K562 (cell line): ENCODE data around the gene ZNF333. TPM values are rescaled to one million over a fixed set of nuclear protein-coding genes. Genes with fewer than 3 reads are reported as not detected.

Experiments
- ATAC-seq: fragments of 200-7000 bp; cut with Tn5 transposase; 3 replicates; pipeline ENCODE4 v1.9.1; 2020; ENCODE audit warnings: moderate library complexity
- BruUV-seq: library from RNA; stranded (reverse); fragments of 400-500 nt; replicated peaks from 2 replicates; lab custom pipeline; 2021; lab: Mats Ljungman, UMichigan
- CTCF ChIA-PET: fragments of 300-600 bp; formaldehyde crosslinking; extraction: SDS; loops from one replicate; lab custom pipeline; 2021; ENCODE audit warnings: low intra/inter-chr PET ratio; lab: Yijun Ruan, JAX
- POLR2A ChIA-PET: fragments of 300-600, 350-650 bp; sonication (Branson Sonifier 250); formaldehyde crosslinking; extraction: SDS; loops from one replicate; lab custom pipeline; 2021; ENCODE audit warnings: antibody characterized with exemption, inconsistent platforms; lab: Yijun Ruan, JAX
- DNase-seq, 4 experiments: peaks; one replicate each; pipeline versions ENCODE4 v3.0.0 to v3.0.0-alpha.2; 2011 to 2018; ENCODE audit warnings: low spot score in 3 of 4, mixed read lengths in 3 of 4; ENCODE audit errors: extremely low read depth in 1 of 4
- FAIRE-seq: peaks from 2 replicates; lab custom pipeline; 2011; peaks lifted over from hg19 to GRCh38; lab: Jason Lieb, UNC
- H2AFZ ChIP-seq: 2 replicates; pipeline ENCODE4 v1.6.0; 2011; ENCODE audit warnings: low read depth, low read length, control low read depth, inconsistent platforms
- H3K27ac ChIP-seq: fragments of 200-600 bp; 3 replicates; pipeline ENCODE4 v1.8.0; 2011; ENCODE audit warnings: low read depth, mild to moderate bottlenecking, control low read depth, inconsistent platforms, low read length, moderate library complexity, mixed read lengths; ENCODE audit errors: extremely low read depth
- H3K27me3 ChIP-seq, 2 experiments: fragments of 300-600 bp in 1 of 2; 2 replicates in 1 of 2; 3 replicates in 1 of 2; pipeline versions ENCODE4 v1.6.0 to v1.8.0; 2011; ENCODE audit warnings: inconsistent platforms in 2 of 2, low read length in 2 of 2, mild to moderate bottlenecking in 1 of 2, mixed read lengths in 1 of 2, moderate library complexity in 1 of 2; ENCODE audit not compliant: control insufficient read depth in 2 of 2, insufficient read depth in 2 of 2
- H3K36me3 ChIP-seq: fragments of 300-600 bp; 3 replicates; pipeline ENCODE4 v1.8.0; 2011; ENCODE audit warnings: mild to moderate bottlenecking, low read length, inconsistent platforms; ENCODE audit not compliant: control insufficient read depth, insufficient read depth
- H3K4me1 ChIP-seq, 2 experiments: fragments of 200-600 bp in 1 of 2; replicated peaks in 1 of 2; 2 replicates in 1 of 2; 3 replicates in 1 of 2; pipeline versions ENCODE4 v1.5.1 to v1.8.0; 2011; ENCODE audit warnings: inconsistent platforms in 2 of 2, low read length in 2 of 2, mild to moderate bottlenecking in 1 of 2, mixed read lengths in 1 of 2, moderate library complexity in 1 of 2; ENCODE audit not compliant: control insufficient read depth in 2 of 2, insufficient read depth in 2 of 2
- H3K4me2 ChIP-seq: 2 replicates; pipeline ENCODE4 v1.6.1; 2011; ENCODE audit warnings: low read length, control low read depth, inconsistent platforms, mixed read lengths; ENCODE audit not compliant: insufficient read depth
- H3K4me3 ChIP-seq: fragments of 200-600 bp; sonication (generic), shearing (Covaris generic); 2 replicates; pipeline ENCODE4 v1.5.1; 2016; ENCODE audit warnings: control low read depth, inconsistent platforms
- H3K79me2 ChIP-seq: fragments of 200-600 bp; 3 replicates; pipeline ENCODE4 v1.8.0; 2011; ENCODE audit warnings: low read length, inconsistent platforms; ENCODE audit not compliant: control insufficient read depth, insufficient read depth
- H3K9ac ChIP-seq, 2 experiments: 2 replicates each; pipeline versions ENCODE4 v1.6.0 to v1.6.1; 2011; ENCODE audit warnings: low read depth in 2 of 2, low read length in 2 of 2, control low read depth in 1 of 2, inconsistent platforms in 1 of 2, mild to moderate bottlenecking in 1 of 2, mixed read lengths in 1 of 2; ENCODE audit not compliant: insufficient read depth in 1 of 2
- H3K9me1 ChIP-seq: one replicate; pipeline ENCODE4 v1.6.0; 2011; ENCODE audit warnings: inconsistent platforms, mild to moderate bottlenecking, low read length, moderate library complexity; ENCODE audit not compliant: control insufficient read depth, insufficient read depth
- H3K9me3 ChIP-seq: replicated peaks from 2 replicates; pipeline ENCODE4 v1.5.1; 2011; ENCODE audit warnings: low read depth, low read length, inconsistent platforms; ENCODE audit not compliant: control insufficient read depth, insufficient read depth
- H4K20me1 ChIP-seq: replicated peaks from 2 replicates; pipeline ENCODE4 v1.6.1; 2011; ENCODE audit warnings: low read length, inconsistent platforms, mixed read lengths; ENCODE audit not compliant: control insufficient read depth, insufficient read depth
- ADNP ChIP-seq: fragments of 200-800 bp; sonication (Bioruptor generic); IDR thresholded peaks from 2 replicates; pipeline ENCODE4 v1.6.1; 2016; ENCODE audit warnings: missing genetic modification characterization, missing compliant biosample characterization
- ARID1B ChIP-seq: fragments of 450-650 bp; IDR thresholded peaks from 2 replicates; pipeline ENCODE4 v1.6.1; 2016; ENCODE audit warnings: antibody characterized with exemption, mild to moderate bottlenecking, inconsistent platforms
- CREB1 ChIP-seq, 2 experiments: sonication (generic) in 1 of 2; formaldehyde crosslinking in 1 of 2; IDR thresholded peaks; 2 replicates each; pipeline versions ENCODE4 v1.6.1 to v1.8.0; 2012 to 2022; ENCODE audit warnings: inconsistent platforms in 1 of 2, mild to moderate bottlenecking in 1 of 2, missing genetic modification reagents in 1 of 2, moderate library complexity in 1 of 2
- DPF2 ChIP-seq: fragments of 450-650 bp; IDR thresholded peaks from 2 replicates; pipeline ENCODE4 v1.6.1; 2016
- ELF1 ChIP-seq: fragments of 200-800 bp; sonication (Bioruptor generic); IDR thresholded peaks from 2 replicates; pipeline ENCODE4 v1.6.1; 2016; ENCODE audit warnings: missing genetic modification characterization, missing compliant biosample characterization
- HSF4 ChIP-seq: fragments of 250-450 bp; sonication (Bioruptor Pico); IDR thresholded peaks from 2 replicates; pipeline ENCODE4 v2.1.2; 2022; ENCODE audit warnings: mild to moderate bottlenecking, moderate library complexity, borderline replicate concordance
- KAT7 ChIP-seq: sonication (generic); formaldehyde crosslinking; IDR thresholded peaks from 2 replicates; pipeline ENCODE4 v1.8.0; 2022; ENCODE audit warnings: missing genetic modification reagents, mild to moderate bottlenecking, borderline replicate concordance
- POLR2AphosphoS5 ChIP-seq: IDR thresholded peaks from 2 replicates; pipeline ENCODE4 v1.6.1; 2011; ENCODE audit warnings: mild to moderate bottlenecking, low read depth, low read length, moderate library complexity; ENCODE audit not compliant: control insufficient read depth, insufficient read depth
- SPI1 ChIP-seq: IDR thresholded peaks from 2 replicates; pipeline ENCODE4 v1.6.1; 2011; ENCODE audit warnings: low read depth, low read length, control low read depth, borderline replicate concordance
- SUPT5H ChIP-seq: fragments of 450-650 bp; IDR thresholded peaks from 2 replicates; pipeline ENCODE4 v1.6.1; 2016
- YY1 ChIP-seq, 3 experiments: IDR thresholded peaks; 2 replicates each; pipeline ENCODE4 v1.6.1; 2011; ENCODE audit warnings: low read length in 2 of 3, mild to moderate bottlenecking in 2 of 3, moderate library complexity in 2 of 3, borderline replicate concordance in 1 of 3, control low read depth in 1 of 3, low read depth in 1 of 3; ENCODE audit not compliant: insufficient read depth in 3 of 3, insufficient replicate concordance in 2 of 3, control insufficient read depth in 1 of 3, insufficient read length in 1 of 3; ENCODE audit errors: extremely low read depth in 1 of 3
- ZBTB7A ChIP-seq: IDR thresholded peaks from 2 replicates; pipeline ENCODE4 v1.6.1; 2011; ENCODE audit warnings: low read depth, mild to moderate bottlenecking, low read length, moderate library complexity, borderline replicate concordance; ENCODE audit not compliant: control insufficient read depth
- ZNF124 ChIP-seq: sonication (generic); formaldehyde crosslinking; IDR thresholded peaks from 2 replicates; pipeline ENCODE4 v1.8.1; 2022; ENCODE audit warnings: missing genetic modification reagents
- ZNF512 ChIP-seq: IDR thresholded peaks from 2 replicates; pipeline ENCODE4 v1.6.1; 2016; ENCODE audit warnings: missing genetic modification characterization, missing compliant biosample characterization
- ZNF699 ChIP-seq: fragments of 250-450 bp; sonication (Bioruptor Pico); IDR thresholded peaks from 2 replicates; pipeline ENCODE4 v1.8.0; 2021; ENCODE audit warnings: mild to moderate bottlenecking, moderate library complexity; ENCODE audit not compliant: insufficient replicate concordance
- ZNF740 ChIP-seq, 3 experiments: fragments of 200-800 bp in 1 of 3; sonication (Bioruptor generic) in 1 of 3; sonication (generic) in 1 of 3; formaldehyde crosslinking in 1 of 3; IDR thresholded peaks; 2 replicates each; pipeline versions ENCODE4 v1.6.1 to v1.8.0; 2016 to 2022; ENCODE audit warnings: mild to moderate bottlenecking in 2 of 3, missing compliant biosample characterization in 2 of 3, missing genetic modification characterization in 2 of 3, missing genetic modification reagents in 1 of 3
- WGBS: fragments of 100-300 bp; shearing (Covaris generic); methylation state at CpG from one replicate; pipeline ENCODE4 v1.1.6; 2016; ENCODE audit warnings: low coverage, mixed read lengths; ENCODE audit not compliant: insufficient coverage; ENCODE audit errors: missing lambda C conversion rate; 5-methylcytosine and 5-hydroxymethylcytosine counted together
- in situ Hi-C: fragments of 300-500 bp; cut with MboI; formaldehyde crosslinking; loops from 4 replicates; pipeline ENCODE4 v1.15.0; 2018; ENCODE audit warnings: inconsistent platforms, mixed read lengths
- intact Hi-C: fragments of 100-400 bp; cut with micrococcal nuclease; formaldehyde crosslinking; loops from 2 replicates; pipeline ENCODE4 v1.14.2; 2022
- polyA plus RNA-seq, 8 experiments: library from polyadenylated mRNA; depleted of rRNA in 4 of 8; stranded (reverse) in 5 of 8; unstranded in 3 of 8; fragments of >200 nt; fragmentation: Nextera tagmentation in 2 of 8; fragmentation: Illumina TruSeq in 1 of 8; extraction: Ambion mirVana in 2 of 8; extraction: Trizol in 1 of 8; gene quantifications; 2 replicates each; pipeline versions ENCODE4 v1.2.1 to v1.2.3, GENCODE V29; 2011 to 2014; ENCODE audit warnings: inconsistent platforms in 1 of 8, missing spikeins in 1 of 8
- total RNA-seq, 7 experiments: library from RNA; depleted of rRNA in 6 of 7; stranded (reverse); fragments of >200 nt in 6 of 7; fragmentation: Illumina TruSeq in 2 of 7; extraction: Trizol in 2 of 7; gene quantifications; 2 replicates each; pipeline versions ENCODE4 v1.2.1 to v1.2.3, GENCODE V29; 2011 to 2021; ENCODE audit warnings: low replicate concordance in 1 of 7

The ZNF333 gene
- total and polyA plus RNA-seq, 9 of the 15 experiments (the other 6 are each of a cell fraction or from before 2014, with no cell fraction given) = 2.8 to 10.3 (median 6.3) TPM

GRCh38 chr19:14775869-14776586 lies 86.2 kb downstream of the ZNF333 start:
- intact Hi-C loops = no loop called here
- DNase-seq (peak; percentile 59 to 75 (median 63)), FAIRE-seq (peak; percentile 49), ATAC-seq (peak; percentile 76)
- POLR2A ChIA-PET = interaction anchor here (0.6 to 1.6 kb wide), 7 partner anchors 9 to 207 kb away, joined by 3 to 5 read pairs (median 3); no protein-coding TSS in a partner anchor
- H3K36me3 ChIP-seq = peaks cover 24% of the 10 kb centered on the region; the same call in 2 of the 3 replicates
- CTCF ChIA-PET = interaction anchor here (0.7 kb wide), 1 partner anchor 264 kb away, joined by 4 read pairs; no protein-coding TSS in a partner anchor
- H3K9me1 ChIP-seq = no peaks in the 10 kb centered on the region
- no peaks in the 10 kb centered on the region for H3K9me3 ChIP-seq
- H3K27me3 ChIP-seq = no peaks in the 10 kb centered on the region
- H3K4me3 ChIP-seq = peak overlapping the region; percentile 90
- H2AFZ ChIP-seq = peak overlapping the region; percentile 91
- in situ Hi-C loops = no loop called here
- H3K27ac ChIP-seq = peak overlapping the region; percentile 76
- WGBS = 3% methylated on average over 21 of the region's 22 CpGs
- peaks cover 0 to 23% of the 10 kb centered on the region in 2 experiments; a peak in 3 of 5 replicates for H3K4me1 ChIP-seq
- H3K9ac ChIP-seq = peak overlapping the region; percentile 86 to 91
- no peaks in the 10 kb centered on the region for H4K20me1 ChIP-seq
- peak overlapping the region; percentile 92 for H3K4me2 ChIP-seq
- peaks cover 22% of the 10 kb centered on the region for H3K79me2 ChIP-seq
- BruUV-seq = TSS peak; percentile 83
- TF ChIP-seq KAT7 = peak; percentile 59; the same call in 1 of the 2 replicates
- no peak for TF ChIP-seq HSF4 (CRISPR knock-in tag)
- TF ChIP-seq ZNF699 (CRISPR knock-in tag) = no peak
- peak; percentile 48; the same call in 1 of the 2 replicates for TF ChIP-seq ELF1 (tag)
- TF ChIP-seq ARID1B = peak; percentile 56; the same call in 1 of the 2 replicates
- TF ChIP-seq YY1 (IDR thresholded peaks at IDR 0.05; ENCODE audit: borderline replicate concordance in 1 of 3, control insufficient read depth in 1 of 3, extremely low read depth in 1 of 3, insufficient read depth in 3 of 3, insufficient read length in 1 of 3, insufficient replicate concordance in 2 of 3, low read depth in 1 of 3, low read length in 2 of 3) = peak in 2 of 3 experiments; percentile 44 to 56
- TF ChIP-seq ADNP (tag) = 0 out of 2 replicates have a peak, but pooled peaks have one; percentile 23
- TF ChIP-seq SPI1 = peak; percentile 39; the same call in 1 of the 2 replicates
- peak; percentile 60 for TF ChIP-seq ZNF740 (CRISPR knock-in tag; IDR thresholded peaks at IDR 0.05)
- TF ChIP-seq ZNF740 (tag; IDR thresholded peaks at IDR 0.05) = no peak
- peak; percentile 54; the same call in 1 of the 2 replicates for TF ChIP-seq ZBTB7A
- TF ChIP-seq POLR2AphosphoS5 = no peak
- TF ChIP-seq CREB1 (IDR thresholded peaks at IDR 0.05) = no peak
- TF ChIP-seq CREB1 (CRISPR knock-in tag; IDR thresholded peaks at IDR 0.05) = peak; percentile 32; the same call in 1 of the 2 replicates
- peak; percentile 9; the same call in 1 of the 2 replicates for TF ChIP-seq SUPT5H
- no peak for TF ChIP-seq ZNF124 (CRISPR knock-in tag)
- 0 out of 2 replicates have a peak, but pooled peaks have one; percentile 32 for TF ChIP-seq DPF2
- peak; percentile 40; the same call in 1 of the 2 replicates for TF ChIP-seq ZNF512
